MM.1S (cell line): ENCODE data around the gene GSG1L.

Experiments
- DNase-seq: peaks from one replicate; pipeline ENCODE4 v3.0.0-alpha.2; 2015
- H2AFZ ChIP-seq: fragments of 300-600 bp; sonication (generic); 2 replicates; pipeline ENCODE4 v1.6.0; 2016; ENCODE audit warnings: antibody characterized with exemption, low read length
- H3F3A ChIP-seq: fragments of 300-600 bp; sonication (generic); 2 replicates; pipeline ENCODE4 v1.6.1; 2016; ENCODE audit warnings: mild to moderate bottlenecking, antibody characterized with exemption, low read length, moderate library complexity, mixed read lengths; ENCODE audit not compliant: insufficient read depth
- H3K27ac ChIP-seq: fragments of 300-600 bp; sonication (generic); 2 replicates; pipeline ENCODE4 v1.5.1; 2016; ENCODE audit warnings: mild to moderate bottlenecking, low read length
- H3K27me3 ChIP-seq: fragments of 300-600 bp; sonication (generic); replicated peaks from 2 replicates; pipeline ENCODE4 v1.6.0; 2016; ENCODE audit warnings: low read length; ENCODE audit not compliant: insufficient read depth
- H3K36me3 ChIP-seq: fragments of 300-600 bp; sonication (generic); replicated peaks from 2 replicates; pipeline ENCODE4 v1.6.1; 2016; ENCODE audit warnings: mild to moderate bottlenecking, low read length, mixed read lengths; ENCODE audit not compliant: insufficient read depth
- H3K4me1 ChIP-seq: fragments of 300-600 bp; sonication (generic); 2 replicates; pipeline ENCODE4 v1.6.1; 2016; ENCODE audit warnings: low read length, mixed read lengths
- H3K4me2 ChIP-seq: fragments of 300-600 bp; sonication (generic); 2 replicates; pipeline ENCODE4 v1.6.0; 2016; ENCODE audit warnings: low read depth, low read length
- H3K4me3 ChIP-seq: fragments of 300-600 bp; sonication (generic); 2 replicates; pipeline ENCODE4 v1.5.1; 2016; ENCODE audit warnings: low read length, mixed read lengths
- H3K79me2 ChIP-seq: fragments of 300-600 bp; sonication (generic); 2 replicates; pipeline ENCODE4 v1.6.1; 2016; ENCODE audit warnings: mixed run types, low read length, mixed read lengths
- H3K9ac ChIP-seq: fragments of 300-600 bp; sonication (generic); 2 replicates; pipeline ENCODE4 v1.6.1; 2016; ENCODE audit warnings: low read length, mixed read lengths
- H3K9me2 ChIP-seq: fragments of 300-600 bp; sonication (generic); replicated peaks from 2 replicates; pipeline ENCODE4 v1.6.1; 2016; ENCODE audit warnings: mild to moderate bottlenecking, low read length, mixed read lengths; ENCODE audit not compliant: insufficient read depth
- H3K9me3 ChIP-seq: fragments of 300-600 bp; sonication (generic); replicated peaks from 2 replicates; pipeline ENCODE4 v1.6.1; 2016; ENCODE audit warnings: mild to moderate bottlenecking, low read length, mixed read lengths; ENCODE audit not compliant: insufficient read depth
- H4K20me1 ChIP-seq: fragments of 300-600 bp; sonication (generic); 2 replicates; pipeline ENCODE4 v1.6.1; 2016; ENCODE audit warnings: mild to moderate bottlenecking, low read length, moderate library complexity, mixed read lengths; ENCODE audit not compliant: insufficient read depth
- EZH2 ChIP-seq: fragments of 300-600 bp; sonication (generic); optimal IDR thresholded peaks from 2 replicates; pipeline ENCODE3; 2017; ENCODE audit warnings: low read depth, mild to moderate bottlenecking, antibody characterized with exemption, low read length, mixed read lengths
- EZH2phosphoT487 ChIP-seq: fragments of 300-600 bp; sonication (generic); IDR thresholded peaks from 2 replicates; pipeline ENCODE4 v1.6.1; 2018; ENCODE audit warnings: antibody characterized with exemption, low read length
- TF ChIP-seq, protein P1 (sequence below): fragments of 300-600 bp; sonication (generic); IDR thresholded peaks from 2 replicates; pipeline ENCODE4 v1.5.1; 2016; ENCODE audit warnings: antibody characterized with exemption, low read length, mixed read lengths

GSG1L gene

DNA sequence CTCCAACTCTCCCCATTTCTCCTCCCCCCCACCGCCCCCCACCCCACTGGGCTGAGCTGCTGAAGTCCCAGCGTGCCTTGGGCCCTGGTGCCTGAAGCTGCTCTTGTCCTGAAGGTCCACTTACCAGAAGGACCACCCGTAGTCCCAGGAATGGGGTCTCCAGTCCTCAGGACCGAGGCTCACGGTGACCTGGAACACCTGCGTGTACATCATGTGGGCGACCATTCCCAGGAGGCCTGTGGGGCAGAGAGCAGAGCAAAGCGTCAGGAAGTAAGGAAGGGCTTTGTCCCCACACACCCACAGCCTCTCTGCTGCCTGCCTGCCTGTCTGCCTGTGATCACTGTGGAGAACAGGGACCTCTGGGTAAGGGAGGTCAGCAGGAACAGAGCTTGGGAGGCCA is 218.7 kb downstream of the GSG1L start:
- Histone ChIP-seq H3K4me2 (no peak overlapping the region), H3F3A (no peaks in the 10 kb centered on the region), H2AFZ (no peak overlapping the region), H4K20me1 (no peaks in the 10 kb centered on the region), H3K79me2 (no peaks in the 10 kb centered on the region), H3K4me3 (no peak overlapping the region), H3K36me3 (no peaks in the 10 kb centered on the region), H3K9me2 (no peaks in the 10 kb centered on the region), H3K9ac (no peak overlapping the region), H3K27me3 (peaks cover 9% of the 10 kb centered on the region), H3K27ac (no peak overlapping the region), H3K9me3 (no peaks in the 10 kb centered on the region), H3K4me1 (no peaks in the 10 kb centered on the region)
- no peak for DNase-seq
- no peak for TF ChIP-seq EZH2phosphoT487
- TF ChIP-seq, protein P1, sequence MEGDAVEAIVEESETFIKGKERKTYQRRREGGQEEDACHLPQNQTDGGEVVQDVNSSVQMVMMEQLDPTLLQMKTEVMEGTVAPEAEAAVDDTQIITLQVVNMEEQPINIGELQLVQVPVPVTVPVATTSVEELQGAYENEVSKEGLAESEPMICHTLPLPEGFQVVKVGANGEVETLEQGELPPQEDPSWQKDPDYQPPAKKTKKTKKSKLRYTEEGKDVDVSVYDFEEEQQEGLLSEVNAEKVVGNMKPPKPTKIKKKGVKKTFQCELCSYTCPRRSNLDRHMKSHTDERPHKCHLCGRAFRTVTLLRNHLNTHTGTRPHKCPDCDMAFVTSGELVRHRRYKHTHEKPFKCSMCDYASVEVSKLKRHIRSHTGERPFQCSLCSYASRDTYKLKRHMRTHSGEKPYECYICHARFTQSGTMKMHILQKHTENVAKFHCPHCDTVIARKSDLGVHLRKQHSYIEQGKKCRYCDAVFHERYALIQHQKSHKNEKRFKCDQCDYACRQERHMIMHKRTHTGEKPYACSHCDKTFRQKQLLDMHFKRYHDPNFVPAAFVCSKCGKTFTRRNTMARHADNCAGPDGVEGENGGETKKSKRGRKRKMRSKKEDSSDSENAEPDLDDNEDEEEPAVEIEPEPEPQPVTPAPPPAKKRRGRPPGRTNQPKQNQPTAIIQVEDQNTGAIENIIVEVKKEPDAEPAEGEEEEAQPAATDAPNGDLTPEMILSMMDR = no peak
- TF ChIP-seq EZH2 = no peak

DNA sequence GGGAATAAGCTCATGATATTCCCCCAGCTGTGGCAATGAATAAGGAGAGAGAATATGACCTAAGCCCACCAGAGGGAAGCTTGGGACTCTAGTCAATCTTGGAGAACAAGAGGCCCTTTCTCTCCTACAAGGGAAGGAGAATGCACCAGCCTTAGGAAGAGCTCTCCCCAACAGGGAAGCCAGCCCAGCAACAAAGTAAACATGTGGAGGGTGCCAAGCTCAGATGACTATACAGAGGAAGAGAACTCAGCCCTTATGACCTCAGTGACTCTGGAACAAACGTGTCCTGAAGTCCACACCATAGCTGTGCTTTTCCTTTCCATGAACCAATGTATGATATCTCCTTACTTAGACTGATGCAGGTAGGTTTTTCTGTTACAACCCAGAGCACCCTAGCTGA is 219.7 kb downstream of the GSG1L start:
- no peaks in the 10 kb centered on the region for H3K4me1 ChIP-seq
- no peaks in the 10 kb centered on the region for H3K9me3 ChIP-seq
- H3F3A ChIP-seq = no peaks in the 10 kb centered on the region
- H3K36me3 ChIP-seq = no peaks in the 10 kb centered on the region
- no peak overlapping the region for H3K4me3 ChIP-seq
- H4K20me1 ChIP-seq = no peaks in the 10 kb centered on the region
- no peak for TF ChIP-seq EZH2phosphoT487
- TF ChIP-seq, protein P1 = no peak
- no peak for TF ChIP-seq EZH2
- H3K4me2 ChIP-seq = no peak overlapping the region
- H3K9ac ChIP-seq = no peak overlapping the region
- H3K27ac ChIP-seq = no peak overlapping the region
- no peak for DNase-seq
- H3K79me2 ChIP-seq = no peaks in the 10 kb centered on the region
- H3K9me2 ChIP-seq = no peaks in the 10 kb centered on the region
- peaks cover 9% of the 10 kb centered on the region for H3K27me3 ChIP-seq
- no peak overlapping the region for H2AFZ ChIP-seq

DNA sequence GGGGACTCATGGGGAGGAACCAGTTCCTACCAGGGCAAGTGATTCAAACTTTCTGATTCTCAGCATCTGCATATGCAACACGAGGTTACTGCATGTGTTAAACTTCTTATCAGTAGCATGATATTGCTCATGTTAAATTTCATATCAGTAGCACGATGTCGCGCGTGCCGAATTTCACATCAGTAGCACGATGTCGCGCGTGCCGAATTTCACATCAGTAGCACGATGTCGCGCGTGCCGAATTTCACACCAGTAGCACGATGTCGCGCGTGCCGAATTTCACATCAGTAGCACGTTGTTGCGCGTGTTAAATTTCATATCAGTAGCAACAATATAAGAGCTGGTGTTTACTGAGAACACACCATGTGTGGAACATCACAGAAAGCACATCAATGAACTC is 221.6 kb downstream of the GSG1L start:
- no peaks in the 10 kb centered on the region for H3K36me3 ChIP-seq
- no peaks in the 10 kb centered on the region for H3F3A ChIP-seq
- H4K20me1 ChIP-seq = no peaks in the 10 kb centered on the region
- no peak overlapping the region for H3K27ac ChIP-seq
- DNase-seq = no peak
- no peak overlapping the region for H3K4me3 ChIP-seq
- H3K4me1 ChIP-seq = no peaks in the 10 kb centered on the region
- peaks cover 9% of the 10 kb centered on the region for H3K27me3 ChIP-seq
- no peaks in the 10 kb centered on the region for H3K9me3 ChIP-seq
- no peak overlapping the region for H3K9ac ChIP-seq
- TF ChIP-seq, protein P1 = no peak
- no peak for TF ChIP-seq EZH2phosphoT487
- no peak for TF ChIP-seq EZH2
- H2AFZ ChIP-seq = no peak overlapping the region
- H3K79me2 ChIP-seq = no peaks in the 10 kb centered on the region
- H3K9me2 ChIP-seq = no peaks in the 10 kb centered on the region
- no peak overlapping the region for H3K4me2 ChIP-seq
